Activated CD8-positive, alpha-beta T cell treated with anti-CD3 and anti-CD28 coated beads, Interleukin-2, amount 10 ng/mL, durations not matched to agents 7 days and 5 days (primary cell): ENCODE measurements around the gene PDE11A. TPM values are rescaled to one million over a fixed set of nuclear protein-coding genes. Genes with fewer than 3 reads are reported as not detected.
A peak's percentile ranks its signal among the peaks of the same experiment; 100 is the strongest.

Experiments used
- ATAC-seq: fragments of 150-1000 bp; cut with Tn5 transposase; one replicate; pipeline ENCODE4 v1.10.0; 2021; ENCODE audit warnings: moderate library complexity
- CTCF ChIA-PET: fragments of 350-600 bp; sonication (Branson Sonifier 250); formaldehyde crosslinking; loops from one replicate; lab custom pipeline; 2021; ENCODE audit warnings: antibody characterized with exemption; lab: Charles Lee
- POLR2A ChIA-PET: fragments of 350-600 bp; sonication (Branson Sonifier 250); formaldehyde crosslinking; loops from one replicate; lab custom pipeline; 2021; ENCODE audit warnings: antibody characterized with exemption; lab: Charles Lee
- DNase-seq: peaks from one replicate; pipeline ENCODE4 v3.0.0-alpha.2; 2020
- H3K27ac Mint-ChIP-seq: one replicate; pipeline ENCODE4 v1.8.0; 2021; ENCODE audit warnings: mild to moderate bottlenecking, mixed read lengths
- H3K27me3 Mint-ChIP-seq: one replicate; pipeline ENCODE4 v1.8.0; 2021; ENCODE audit warnings: low read depth, mixed read lengths
- H3K36me3 Mint-ChIP-seq: one replicate; pipeline ENCODE4 v1.8.0; 2021; ENCODE audit warnings: low read depth, mixed read lengths
- H3K4me1 Mint-ChIP-seq: one replicate; pipeline ENCODE4 v1.8.0; 2021; ENCODE audit warnings: low read depth, mixed read lengths
- H3K4me3 Mint-ChIP-seq: one replicate; pipeline ENCODE4 v1.8.0; 2021; ENCODE audit warnings: mild to moderate bottlenecking, mixed read lengths
- H3K9me3 Mint-ChIP-seq: one replicate; pipeline ENCODE4 v1.8.0; 2022; ENCODE audit warnings: mixed read lengths; ENCODE audit not compliant: insufficient read depth
- total RNA-seq, 2 experiments: library from RNA; stranded (reverse); gene quantifications; one replicate each; pipeline ENCODE4 v1.2.3, GENCODE V29; 2021

PDE11A gene
- total RNA-seq, 2 experiments from 2014 or later, result not detected

GRCh38 chr2:177908824-177909223 lies 163.8 kb downstream of the PDE11A start:
- no peak overlapping the region for H3K4me3 Mint-ChIP-seq
- H3K27me3 Mint-ChIP-seq, result peaks cover 3% of the 10 kb centered on the region
- H3K27ac Mint-ChIP-seq, result no peak overlapping the region
- H3K9me3 Mint-ChIP-seq, result no peaks in the 10 kb centered on the region
- H3K4me1 Mint-ChIP-seq, result peaks cover 21% of the 10 kb centered on the region
- CTCF ChIA-PET, result no interaction called here
- DNase-seq, result no peak
- ATAC-seq, result no peak
- no peaks in the 10 kb centered on the region for H3K36me3 Mint-ChIP-seq
- POLR2A ChIA-PET, result no interaction called here

DNA sequence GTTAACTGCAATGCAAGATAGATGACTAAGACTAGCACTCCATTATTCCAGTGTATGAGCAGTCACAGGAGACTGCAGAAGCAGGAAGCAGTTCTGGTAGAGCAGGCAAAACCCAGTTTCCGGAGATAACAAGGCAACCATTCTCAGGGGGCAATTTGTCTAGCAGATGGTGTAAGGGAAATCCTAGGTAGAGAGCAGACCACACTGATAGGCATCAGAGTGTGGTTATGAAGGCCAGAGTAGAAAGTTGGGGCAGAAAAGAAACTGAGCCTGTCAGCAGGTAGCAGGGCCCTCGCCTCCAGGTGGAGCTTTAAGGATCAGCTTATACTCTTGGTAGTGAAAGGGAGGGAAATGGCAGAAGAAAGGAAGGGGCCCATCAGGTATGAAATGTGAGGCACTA lies 164.4 kb downstream of the PDE11A start:
- peak overlapping the region; percentile 27 for H3K27ac Mint-ChIP-seq
- no peak overlapping the region for H3K4me3 Mint-ChIP-seq
- CTCF ChIA-PET, result no interaction called here
- peaks cover 21% of the 10 kb centered on the region for H3K4me1 Mint-ChIP-seq
- H3K27me3 Mint-ChIP-seq, result peaks cover 5% of the 10 kb centered on the region
- ATAC-seq (peak; percentile 62), DNase-seq (no peak)
- POLR2A ChIA-PET, result no interaction called here
- H3K36me3 Mint-ChIP-seq, result no peaks in the 10 kb centered on the region
- no peaks in the 10 kb centered on the region for H3K9me3 Mint-ChIP-seq

DNA sequence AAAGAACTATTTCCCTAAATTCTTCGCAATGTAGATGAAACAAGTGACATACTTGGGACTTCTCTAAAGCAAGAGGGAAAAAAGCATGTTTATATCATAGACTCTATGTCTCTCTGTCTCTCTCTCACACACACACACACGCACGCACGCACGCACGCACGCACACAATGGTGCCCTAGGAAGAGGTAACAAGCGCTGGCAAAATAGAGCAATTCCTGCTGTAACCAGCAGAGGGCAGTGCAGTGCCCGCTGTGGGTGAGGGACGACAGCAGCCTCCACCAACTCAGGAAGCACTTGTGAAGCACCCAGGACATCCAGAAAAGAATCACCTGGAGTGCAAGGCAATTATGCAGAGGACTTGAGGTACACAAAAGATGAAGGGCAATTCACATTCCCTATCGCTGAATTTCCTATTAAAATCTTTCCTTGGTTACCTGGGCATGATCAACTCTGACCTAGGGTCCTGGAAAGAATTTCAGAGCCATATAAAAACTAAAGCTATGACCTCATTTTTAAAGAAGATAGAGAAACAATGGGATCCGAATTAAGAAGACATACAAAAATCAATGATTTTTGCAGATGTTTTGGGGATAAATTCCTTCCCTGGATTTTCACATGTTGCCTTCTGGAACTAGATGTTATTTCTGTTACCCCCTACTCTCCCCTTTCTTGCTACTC lies 166.4 kb downstream of the PDE11A start:
- peak; percentile 80 for ATAC-seq
- peak; percentile 73 for DNase-seq
- ChIA-PET POLR2A (no interaction called here), CTCF (interaction anchor here (0.6 to 1.3 kb wide), 8 partner anchors 8 to 156 kb away, joined by 3 to 4 read pairs (median 4); no protein-coding TSS in a partner anchor)
- Mint-ChIP-seq H3K27me3 (peaks cover 5% of the 10 kb centered on the region), H3K4me3 (no peak overlapping the region), H3K4me1 (peaks cover 21% of the 10 kb centered on the region), H3K36me3 (no peaks in the 10 kb centered on the region), H3K9me3 (no peaks in the 10 kb centered on the region), H3K27ac (no peak overlapping the region)

GRCh38 chr2:177905640-177906039 lies 166.9 kb downstream of the PDE11A start:
- ChIA-PET POLR2A (no interaction called here), CTCF (interaction anchor here (1.1 to 1.3 kb wide), 2 partner anchors 14 to 78 kb away, joined by 3 read pairs; no protein-coding TSS in a partner anchor)
- H3K4me1 Mint-ChIP-seq, result peaks cover 21% of the 10 kb centered on the region
- H3K27ac Mint-ChIP-seq, result no peak overlapping the region
- no peaks in the 10 kb centered on the region for H3K36me3 Mint-ChIP-seq
- no peak for ATAC-seq
- no peak for DNase-seq
- H3K9me3 Mint-ChIP-seq, result no peaks in the 10 kb centered on the region
- H3K27me3 Mint-ChIP-seq, result peaks cover 5% of the 10 kb centered on the region
- H3K4me3 Mint-ChIP-seq, result no peak overlapping the region

DNA sequence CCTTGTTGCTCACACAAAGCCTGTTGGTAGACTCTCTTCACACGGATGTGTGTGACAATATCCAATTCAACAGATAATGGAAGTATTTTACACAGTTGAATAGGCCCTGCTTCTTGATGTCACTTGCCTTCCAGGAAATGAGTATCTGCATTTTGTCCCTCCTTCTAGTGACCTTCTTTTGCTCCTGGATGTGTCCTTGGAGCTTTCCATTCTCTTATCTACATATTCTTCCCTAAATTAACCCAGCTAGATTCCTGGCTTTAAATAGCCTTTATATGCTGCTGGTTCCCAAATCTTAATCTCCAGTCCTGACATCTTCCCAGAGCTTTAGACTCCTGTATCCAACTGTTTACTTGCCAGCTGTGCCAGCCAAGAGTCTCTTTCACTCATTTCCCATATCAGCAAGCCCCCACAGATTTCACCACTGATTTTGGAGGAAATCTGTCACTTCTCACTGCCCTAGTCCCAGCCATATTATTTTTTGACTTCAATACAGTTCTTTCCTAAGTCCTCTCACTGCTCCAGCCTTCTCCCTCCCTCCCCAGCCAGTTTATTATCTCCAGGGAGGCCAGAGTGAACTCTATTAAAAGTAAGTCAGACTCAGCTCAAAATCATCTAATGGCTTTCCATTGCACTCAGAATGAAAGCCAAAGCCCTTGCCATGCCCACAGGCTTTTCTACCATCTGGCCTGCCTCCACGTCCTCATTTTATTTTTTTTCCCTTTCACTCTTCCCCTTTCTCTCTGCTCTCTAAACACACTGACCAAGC lies 170.0 kb downstream of the PDE11A start:
- H3K4me1 Mint-ChIP-seq, result peaks cover 12% of the 10 kb centered on the region
- DNase-seq (no peak), ATAC-seq (no peak)
- H3K27ac Mint-ChIP-seq, result no peak overlapping the region
- POLR2A ChIA-PET, result no interaction called here
- no peaks in the 10 kb centered on the region for H3K36me3 Mint-ChIP-seq
- no peaks in the 10 kb centered on the region for H3K9me3 Mint-ChIP-seq
- no peak overlapping the region for H3K4me3 Mint-ChIP-seq
- CTCF ChIA-PET, result no interaction called here
- peaks cover 2% of the 10 kb centered on the region for H3K27me3 Mint-ChIP-seq

GRCh38 chr2:177900082-177900481 lies 172.5 kb downstream of the PDE11A start:
- ATAC-seq (no peak), DNase-seq (no peak)
- CTCF ChIA-PET, result no interaction called here
- no peaks in the 10 kb centered on the region for H3K36me3 Mint-ChIP-seq
- peaks cover 2% of the 10 kb centered on the region for H3K27me3 Mint-ChIP-seq
- H3K27ac Mint-ChIP-seq, result no peak overlapping the region
- POLR2A ChIA-PET, result no interaction called here
- no peaks in the 10 kb centered on the region for H3K4me1 Mint-ChIP-seq
- H3K4me3 Mint-ChIP-seq, result no peak overlapping the region
- no peaks in the 10 kb centered on the region for H3K9me3 Mint-ChIP-seq

DNA sequence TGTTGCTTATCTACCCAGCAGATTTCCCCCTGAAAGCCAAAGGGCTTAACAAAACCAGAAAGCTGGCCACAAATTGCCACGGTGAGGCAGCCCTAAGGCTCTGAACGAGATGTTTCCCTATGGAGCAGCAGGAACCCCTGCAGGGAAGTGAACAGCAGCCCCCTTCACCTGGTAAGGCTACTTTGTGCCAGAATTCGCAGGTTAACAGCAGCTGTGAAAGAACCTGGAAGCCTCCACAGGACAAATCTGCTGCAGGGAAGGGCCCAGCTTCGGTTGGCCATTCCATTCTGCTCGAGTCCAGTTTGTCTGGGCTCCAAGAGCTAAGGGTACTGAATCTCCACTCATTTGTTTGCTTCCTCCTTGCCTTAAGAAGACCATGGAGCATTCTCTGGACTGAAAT lies 175.3 kb downstream of the PDE11A start:
- no peak for DNase-seq
- no peak for ATAC-seq
- Mint-ChIP-seq H3K27ac (no peak overlapping the region), H3K36me3 (no peaks in the 10 kb centered on the region), H3K4me3 (no peak overlapping the region), H3K27me3 (peaks cover 2% of the 10 kb centered on the region), H3K9me3 (no peaks in the 10 kb centered on the region), H3K4me1 (no peaks in the 10 kb centered on the region)
- ChIA-PET CTCF (no interaction called here), POLR2A (no interaction called here)

GRCh38 chr2:177896587-177896986 lies 176.0 kb downstream of the PDE11A start:
- CTCF ChIA-PET, result interaction anchor here (1.2 kb wide), 1 partner anchor 16 kb away, joined by 3 read pairs; no protein-coding TSS in a partner anchor

GRCh38 chr2:177894546-177894945 lies 178.0 kb downstream of the PDE11A start:
- ATAC-seq (no peak), DNase-seq (no peak)
- Mint-ChIP-seq H3K4me1 (no peaks in the 10 kb centered on the region), H3K4me3 (no peak overlapping the region), H3K9me3 (no peaks in the 10 kb centered on the region), H3K36me3 (no peaks in the 10 kb centered on the region), H3K27ac (no peak overlapping the region), H3K27me3 (peaks cover 8% of the 10 kb centered on the region)
- POLR2A ChIA-PET, result no interaction called here
- CTCF ChIA-PET, result no interaction called here

More at GRCh38 chr2:177896587-177896986, 176.0 kb downstream of the PDE11A start:
- no peaks in the 10 kb centered on the region for H3K9me3 Mint-ChIP-seq
- no peak for DNase-seq
- POLR2A ChIA-PET, result no interaction called here
- no peak for ATAC-seq
- H3K4me3 Mint-ChIP-seq, result no peak overlapping the region
- no peak overlapping the region for H3K27ac Mint-ChIP-seq
- H3K36me3 Mint-ChIP-seq, result no peaks in the 10 kb centered on the region
- H3K27me3 Mint-ChIP-seq, result peaks cover 2% of the 10 kb centered on the region
- no peaks in the 10 kb centered on the region for H3K4me1 Mint-ChIP-seq

DNA sequence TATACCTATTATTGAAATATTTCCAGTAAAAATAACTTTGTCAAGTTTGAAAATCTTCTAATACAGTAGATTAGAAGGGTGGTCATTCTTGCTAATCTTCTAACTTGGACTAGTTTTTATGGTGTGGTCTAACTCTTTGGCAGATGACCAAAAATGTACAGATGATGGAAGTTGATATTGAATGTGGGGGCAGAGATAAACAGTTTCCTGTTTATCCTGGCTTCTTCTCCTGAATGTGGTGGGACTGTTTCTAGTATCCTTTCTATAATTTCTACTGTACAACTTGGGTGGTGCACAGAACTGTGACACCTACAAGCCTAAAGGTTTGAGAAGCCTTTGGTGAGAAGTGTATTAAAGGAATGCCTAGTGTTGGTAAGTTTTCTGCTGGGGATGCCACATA lies 178.7 kb downstream of the PDE11A start:
- ATAC-seq (no peak), DNase-seq (no peak)
- POLR2A ChIA-PET, result no interaction called here
- Mint-ChIP-seq H3K27me3 (peaks cover 12% of the 10 kb centered on the region), H3K9me3 (no peaks in the 10 kb centered on the region), H3K4me1 (no peaks in the 10 kb centered on the region), H3K27ac (no peak overlapping the region), H3K36me3 (no peaks in the 10 kb centered on the region), H3K4me3 (no peak overlapping the region)
- CTCF ChIA-PET, result no interaction called here

- ATAC-seq, result no peak
- no peak overlapping the region for H3K27ac Mint-ChIP-seq
- no peak for DNase-seq
- no peak overlapping the region for H3K4me3 Mint-ChIP-seq
- H3K36me3 Mint-ChIP-seq, result no peaks in the 10 kb centered on the region
- peaks cover 16% of the 10 kb centered on the region for H3K27me3 Mint-ChIP-seq
- ChIA-PET CTCF (interaction anchor here (1.2 kb wide), 1 partner anchor 14 kb away, joined by 3 read pairs; no protein-coding TSS in a partner anchor), POLR2A (no interaction called here)
- H3K9me3 Mint-ChIP-seq, result no peaks in the 10 kb centered on the region
- H3K4me1 Mint-ChIP-seq, result no peaks in the 10 kb centered on the region
These were observed 181.0 kb downstream of the PDE11A start for GRCh38 chr2:177891533-177891932.

GRCh38 chr2:177889818-177890460 lies 182.6 kb downstream of the PDE11A start:
- Mint-ChIP-seq H3K4me3 (no peak overlapping the region), H3K36me3 (no peaks in the 10 kb centered on the region), H3K27me3 (peaks cover 18% of the 10 kb centered on the region), H3K4me1 (no peaks in the 10 kb centered on the region), H3K27ac (no peak overlapping the region), H3K9me3 (no peaks in the 10 kb centered on the region)
- CTCF ChIA-PET, result no interaction called here
- no peak for ATAC-seq
- POLR2A ChIA-PET, result no interaction called here
- no peak for DNase-seq
